HUDEP-2 (cell line): ENCODE measurements around the gene TMEM163.
A peak's percentile ranks its signal among the peaks of the same experiment; 100 is the strongest.
"Not testable (repeated sequence)": the region's sequence is repeated elsewhere in the genome, so short reads cannot be mapped to it uniquely, and the experiment has no call there.

ENCODE experiments used
- DNase-seq, 76 experiments: peaks; one replicate each; lab custom pipeline; 2025; ENCODE audit not compliant: unreplicated experiment in 76 of 76; lab: John Stamatoyannopoulos, UW

Gene TMEM163

GRCh38 chr2:134667081-134667480 lies 51.7 kb downstream of the TMEM163 start:
- DNase-seq, result no peak

- DNase-seq, result no peak
These were observed 52.9 kb downstream of the TMEM163 start for GRCh38 chr2:134665727-134666506.

- DNase-seq, result no peak
These were observed 55.0 kb downstream of the TMEM163 start for GRCh38 chr2:134663451-134664450.

GRCh38 chr2:134662751-134663150 lies 56.0 kb downstream of the TMEM163 start:
- no peak for DNase-seq

GRCh38 chr2:134660626-134661402 lies 58.0 kb downstream of the TMEM163 start:
- DNase-seq, result no peak

- DNase-seq, result no peak
These were observed 59.1 kb downstream of the TMEM163 start for GRCh38 chr2:134659724-134660123.

GRCh38 chr2:134657650-134658250 lies 61.0 kb downstream of the TMEM163 start:
- peak in 8 of 76 experiments; percentile 1 to 22 (median 4) for DNase-seq

- not testable (repeated sequence) for DNase-seq
These were observed 62.4 kb downstream of the TMEM163 start for GRCh38 chr2:134656391-134656790.

GRCh38 chr2:134648586-134648985 lies 70.2 kb downstream of the TMEM163 start:
- no peak for DNase-seq

- no peak for DNase-seq
These were observed 71.1 kb downstream of the TMEM163 start for GRCh38 chr2:134647607-134648256.

- no peak for DNase-seq
These were observed 75.9 kb downstream of the TMEM163 start for GRCh38 chr2:134642938-134643337.

GRCh38 chr2:134640494-134640893 lies 78.3 kb downstream of the TMEM163 start:
- DNase-seq, result no peak

- DNase-seq, result no peak
These were observed 79.5 kb downstream of the TMEM163 start for GRCh38 chr2:134639265-134639664.

- no peak for DNase-seq
These were observed 82.1 kb downstream of the TMEM163 start for GRCh38 chr2:134636714-134637113.

GRCh38 chr2:134634054-134634753 lies 84.6 kb downstream of the TMEM163 start:
- DNase-seq, result no peak

GRCh38 chr2:134630504-134631159 lies 88.2 kb downstream of the TMEM163 start:
- DNase-seq, result no peak

- DNase-seq, result no peak
These were observed 90.3 kb downstream of the TMEM163 start for GRCh38 chr2:134628453-134628852.

- DNase-seq, result no peak
These were observed 92.0 kb downstream of the TMEM163 start for GRCh38 chr2:134626781-134627180.

- no peak for DNase-seq
These were observed 93.5 kb downstream of the TMEM163 start for GRCh38 chr2:134625311-134625710.
